Glutamatergic neuron (in vitro differentiated cells): ENCODE measurements around the gene SRA1. TPM values are rescaled to one million over a fixed set of nuclear protein-coding genes. Genes with fewer than 3 reads are reported as not detected.

Experiments used
- DNase-seq: peaks from one replicate; pipeline ENCODE4 v3.0.0; 2022
- H3K27ac Mint-ChIP-seq: one replicate; pipeline ENCODE4 v1.8.0; 2020; ENCODE audit warnings: mild to moderate bottlenecking, mixed read lengths, inconsistent platforms; ENCODE audit not compliant: unreplicated experiment
- H3K27me3 Mint-ChIP-seq: one replicate; pipeline ENCODE4 v1.8.0; 2020; ENCODE audit warnings: mild to moderate bottlenecking, moderate library complexity, mixed read lengths, inconsistent platforms; ENCODE audit not compliant: unreplicated experiment
- H3K36me3 Mint-ChIP-seq: one replicate; pipeline ENCODE4 v1.8.0; 2020; ENCODE audit warnings: mild to moderate bottlenecking, mixed read lengths, inconsistent platforms; ENCODE audit not compliant: unreplicated experiment
- H3K4me1 Mint-ChIP-seq: one replicate; pipeline ENCODE4 v1.8.0; 2020; ENCODE audit warnings: mild to moderate bottlenecking, low read depth, mixed read lengths, inconsistent platforms; ENCODE audit not compliant: unreplicated experiment
- H3K4me3 Mint-ChIP-seq: one replicate; pipeline ENCODE4 v1.8.0; 2020; ENCODE audit warnings: mild to moderate bottlenecking, mixed read lengths, inconsistent platforms; ENCODE audit not compliant: unreplicated experiment
- H3K9me3 Mint-ChIP-seq: one replicate; pipeline ENCODE4 v1.8.0; 2020; ENCODE audit warnings: mild to moderate bottlenecking, moderate library complexity, mixed read lengths, inconsistent platforms; ENCODE audit not compliant: unreplicated experiment
- CTCF ChIP-seq: fragments of 200-600 bp; sonication (generic); IDR thresholded peaks from one replicate; pipeline ENCODE4 v1.5.0; 2021; ENCODE audit not compliant: partially characterized antibody, unreplicated experiment
- total RNA-seq: library from RNA; stranded (reverse); fragmentation: NEBNext Ultra II Directional; extraction: Animal tissue kit (Norgen Biotek cat#: 25700); gene quantifications from one replicate; pipeline ENCODE4 v1.2.1, GENCODE V29; 2021; ENCODE audit not compliant: unreplicated experiment

Gene SRA1
- total RNA-seq, 1 donor from 2014 or later: 45.0 TPM

DNA sequence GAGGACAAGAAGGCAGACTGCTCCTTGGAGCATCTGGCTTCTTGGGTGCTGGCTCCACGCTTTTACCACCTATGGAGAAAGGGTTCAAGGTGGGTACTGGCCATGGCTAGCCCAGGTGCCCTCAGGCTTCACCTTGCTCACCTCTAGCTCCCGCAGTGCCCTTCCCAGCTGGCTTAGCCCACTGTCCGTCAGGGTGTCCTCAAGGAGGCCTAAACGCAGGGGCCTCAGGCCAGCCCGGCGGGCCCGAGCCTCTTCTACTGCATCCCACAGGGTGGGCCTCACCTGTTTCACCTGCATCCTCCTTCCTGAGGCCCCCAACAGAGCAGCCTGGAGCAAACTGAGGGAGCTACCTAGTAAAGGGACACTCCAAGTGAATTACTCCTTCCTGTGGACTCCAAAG is 16.4 kb upstream of the SRA1 start:
- H3K4me1 Mint-ChIP-seq: peaks cover 2% of the 10 kb centered on the region
- H3K27me3 Mint-ChIP-seq: peaks cover 2% of the 10 kb centered on the region
- no peaks in the 10 kb centered on the region for H3K36me3 Mint-ChIP-seq
- DNase-seq: no peak
- TF ChIP-seq CTCF: no peak
- H3K9me3 Mint-ChIP-seq: no peaks in the 10 kb centered on the region
- no peak overlapping the region for H3K4me3 Mint-ChIP-seq
- H3K27ac Mint-ChIP-seq: no peak overlapping the region

DNA sequence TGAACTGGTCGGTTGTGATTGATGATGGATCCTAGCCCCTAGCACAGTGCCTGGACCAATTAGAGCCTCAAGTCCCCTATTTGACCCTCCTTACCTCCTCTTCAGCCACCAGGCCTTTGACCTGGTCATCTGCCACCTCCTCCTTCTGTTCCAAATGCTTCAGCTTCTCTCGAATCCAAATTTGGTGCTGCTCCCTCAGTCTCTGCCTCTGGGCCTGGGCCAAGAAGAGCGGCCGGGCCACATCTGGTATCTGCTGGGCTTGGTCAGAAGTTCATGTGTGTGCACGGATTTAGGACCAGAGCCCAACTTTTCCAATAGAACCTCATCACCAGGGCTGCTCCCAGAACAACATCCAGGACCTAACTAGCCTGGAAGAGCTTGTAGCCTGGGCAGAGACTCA is 13.8 kb upstream of the SRA1 start:
- no peak for DNase-seq
- Mint-ChIP-seq H3K4me1 (peaks cover 2% of the 10 kb centered on the region), H3K4me3 (no peak overlapping the region), H3K27ac (no peak overlapping the region), H3K36me3 (no peaks in the 10 kb centered on the region), H3K9me3 (no peaks in the 10 kb centered on the region), H3K27me3 (peaks cover 5% of the 10 kb centered on the region)
- no peak for TF ChIP-seq CTCF

GRCh38 chr5:140570488-140570887 is 13.2 kb upstream of the SRA1 start:
- TF ChIP-seq CTCF: no peak
- H3K9me3 Mint-ChIP-seq: peaks cover 1% of the 10 kb centered on the region
- no peak overlapping the region for H3K4me3 Mint-ChIP-seq
- H3K27me3 Mint-ChIP-seq: peaks cover 5% of the 10 kb centered on the region
- no peaks in the 10 kb centered on the region for H3K36me3 Mint-ChIP-seq
- no peak for DNase-seq
- no peak overlapping the region for H3K27ac Mint-ChIP-seq
- H3K4me1 Mint-ChIP-seq: peaks cover 4% of the 10 kb centered on the region

DNA sequence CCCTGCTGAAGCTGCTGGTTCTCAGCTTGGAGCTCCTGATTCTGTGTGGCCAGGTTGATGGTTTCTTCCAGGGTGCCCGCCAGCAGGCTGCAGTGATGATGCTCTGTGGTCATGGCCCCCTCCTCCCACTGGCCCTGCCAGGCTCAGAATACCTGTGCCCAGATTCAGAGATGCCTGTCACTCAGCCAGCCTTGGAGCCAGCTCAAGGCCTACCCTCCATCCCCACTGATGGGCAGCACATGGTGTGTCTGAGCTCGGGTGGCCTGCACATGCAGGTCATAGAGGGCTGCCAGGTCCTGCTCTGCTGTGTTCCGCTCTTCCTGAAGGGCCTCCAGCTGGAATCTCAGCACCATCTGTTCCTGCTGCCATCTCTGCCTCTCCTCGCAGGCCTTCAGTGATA is 12.8 kb upstream of the SRA1 start:
- Mint-ChIP-seq H3K36me3 (no peaks in the 10 kb centered on the region), H3K4me3 (no peak overlapping the region), H3K9me3 (peaks cover 4% of the 10 kb centered on the region), H3K4me1 (peaks cover 4% of the 10 kb centered on the region), H3K27me3 (peaks cover 7% of the 10 kb centered on the region), H3K27ac (no peak overlapping the region)
- no peak for DNase-seq
- no peak for TF ChIP-seq CTCF

- Mint-ChIP-seq H3K9me3 (peaks cover 6% of the 10 kb centered on the region), H3K4me1 (peaks cover 4% of the 10 kb centered on the region), H3K4me3 (no peak overlapping the region), H3K27ac (no peak overlapping the region), H3K27me3 (peaks cover 12% of the 10 kb centered on the region), H3K36me3 (no peaks in the 10 kb centered on the region)
- DNase-seq: no peak
- TF ChIP-seq CTCF: no peak
Observed at GRCh38 chr5:140569197-140569596, 11.9 kb upstream of the SRA1 start.
